AG10803 (cell line): Measurements from ENCODE around the gene MIX23.

Experiments
- DNase-seq: peaks from one replicate; pipeline ENCODE4 v3.0.0; 2010; ENCODE audit warnings: low read depth
- H3K4me3 ChIP-seq: 2 replicates; pipeline ENCODE4 v1.5.1; 2011; ENCODE audit warnings: mild to moderate bottlenecking, low read length, control low read depth
- CTCF ChIP-seq: conservative IDR thresholded peaks from 2 replicates; pipeline ENCODE4 v1.5.1; 2011; ENCODE audit warnings: mild to moderate bottlenecking, low read length, control low read depth, inconsistent platforms

MIX23 gene

GRCh38 chr3:122353893-122354401 lies 29.1 kb downstream of the MIX23 start:
- no peak overlapping the region for H3K4me3 ChIP-seq
- TF ChIP-seq CTCF, result no peak
- no peak for DNase-seq

- no peak overlapping the region for H3K4me3 ChIP-seq
- no peak for DNase-seq
- no peak for TF ChIP-seq CTCF
Measured at GRCh38 chr3:122353215-122353614, 29.8 kb downstream of the MIX23 start.

GRCh38 chr3:122351612-122352011 lies 31.4 kb downstream of the MIX23 start:
- TF ChIP-seq CTCF, result no peak
- DNase-seq, result no peak
- H3K4me3 ChIP-seq, result no peak overlapping the region

- peak; percentile 30 for DNase-seq
- H3K4me3 ChIP-seq, result no peak overlapping the region
- TF ChIP-seq CTCF, result no peak
Measured at GRCh38 chr3:122350814-122351418, 32.1 kb downstream of the MIX23 start.

- no peak for TF ChIP-seq CTCF
- no peak overlapping the region for H3K4me3 ChIP-seq
- no peak for DNase-seq
Measured at GRCh38 chr3:122349171-122349570, 33.9 kb downstream of the MIX23 start.

- TF ChIP-seq CTCF, result no peak
Measured at GRCh38 chr3:122343654-122344053, 39.4 kb downstream of the MIX23 start.

GRCh38 chr3:122342803-122343202 lies 40.2 kb downstream of the MIX23 start:
- DNase-seq, result no peak
- TF ChIP-seq CTCF, result no peak
- no peak overlapping the region for H3K4me3 ChIP-seq

More at GRCh38 chr3:122343654-122344053, 39.4 kb downstream of the MIX23 start:
- no peak overlapping the region for H3K4me3 ChIP-seq
- no peak for DNase-seq
